Cerebellar nuclear complex (tissue), 1 donor: Measurements from ENCODE around the gene BRPF1.

Experiments used
- DNase-seq, 2 experiments: peaks; one replicate each; lab custom pipeline; 2025; lab: John Stamatoyannopoulos, UW

BRPF1 gene

GRCh38 chr3:9786825-9787669, 55.5 kb downstream of the BRPF1 start:
- no peak for DNase-seq

- DNase-seq: no peak
Measured at GRCh38 chr3:9787714-9788113, 56.2 kb downstream of the BRPF1 start.

- no peak for DNase-seq
Measured at GRCh38 chr3:9791127-9791526, 59.6 kb downstream of the BRPF1 start.

- no peak for DNase-seq
Measured at GRCh38 chr3:9791790-9792404, 60.4 kb downstream of the BRPF1 start.

- DNase-seq: peak; percentile 62 to 85
Measured at GRCh38 chr3:9792405-9793160, 61.0 kb downstream of the BRPF1 start, which contains the start of the genes ARPC4 and TADA3. TSS of gene ARPC4 (plus strand) at chr3:9793082. CDS start at chr3:9793122, 40 bp downstream. TSS of gene TADA3 (minus strand) at chr3:9792473. CDS start at chr3:9791466, 1,007 bp downstream.

GRCh38 chr3:9793161-9793781, 61.7 kb downstream of the BRPF1 start:
- no peak for DNase-seq

- no peak for DNase-seq
Measured at GRCh38 chr3:9794400-9794799, 62.9 kb downstream of the BRPF1 start.

GRCh38 chr3:9795207-9795606, 63.7 kb downstream of the BRPF1 start:
- no peak for DNase-seq

GRCh38 chr3:9797196-9797945, 65.8 kb downstream of the BRPF1 start:
- no peak for DNase-seq
